ENCODE measurements around the gene LRP6.

DNA sequence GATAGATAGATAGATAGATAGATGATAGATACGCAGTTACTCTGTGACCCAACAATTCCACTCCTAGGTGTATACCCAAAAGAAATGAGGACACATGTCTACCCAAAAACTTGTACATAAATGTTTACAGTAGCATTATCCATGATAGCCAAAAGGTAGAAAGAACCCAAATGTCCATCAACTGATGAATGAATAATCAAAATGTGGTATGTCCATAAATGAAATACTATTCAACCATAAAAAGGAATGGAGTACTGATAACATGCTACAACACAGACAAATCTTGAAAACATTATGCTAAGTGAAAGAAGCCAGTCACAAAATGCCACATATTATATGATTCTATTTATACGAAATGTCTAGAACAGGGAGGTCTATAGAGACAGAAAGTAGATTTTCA is 36.1 kb upstream of the LRP6 start:
- TF ChIP-seq, protein P1, sequence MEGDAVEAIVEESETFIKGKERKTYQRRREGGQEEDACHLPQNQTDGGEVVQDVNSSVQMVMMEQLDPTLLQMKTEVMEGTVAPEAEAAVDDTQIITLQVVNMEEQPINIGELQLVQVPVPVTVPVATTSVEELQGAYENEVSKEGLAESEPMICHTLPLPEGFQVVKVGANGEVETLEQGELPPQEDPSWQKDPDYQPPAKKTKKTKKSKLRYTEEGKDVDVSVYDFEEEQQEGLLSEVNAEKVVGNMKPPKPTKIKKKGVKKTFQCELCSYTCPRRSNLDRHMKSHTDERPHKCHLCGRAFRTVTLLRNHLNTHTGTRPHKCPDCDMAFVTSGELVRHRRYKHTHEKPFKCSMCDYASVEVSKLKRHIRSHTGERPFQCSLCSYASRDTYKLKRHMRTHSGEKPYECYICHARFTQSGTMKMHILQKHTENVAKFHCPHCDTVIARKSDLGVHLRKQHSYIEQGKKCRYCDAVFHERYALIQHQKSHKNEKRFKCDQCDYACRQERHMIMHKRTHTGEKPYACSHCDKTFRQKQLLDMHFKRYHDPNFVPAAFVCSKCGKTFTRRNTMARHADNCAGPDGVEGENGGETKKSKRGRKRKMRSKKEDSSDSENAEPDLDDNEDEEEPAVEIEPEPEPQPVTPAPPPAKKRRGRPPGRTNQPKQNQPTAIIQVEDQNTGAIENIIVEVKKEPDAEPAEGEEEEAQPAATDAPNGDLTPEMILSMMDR (IDR thresholded peaks at IDR 0.05), result no peak
- TF ChIP-seq POLR2AphosphoS5 (IDR thresholded peaks at IDR 0.05), result no peak
- TF ChIP-seq EP300 (IDR thresholded peaks at IDR 0.05; ENCODE audit: low read depth), result no peak
- no peak for TF ChIP-seq POLR2A (IDR thresholded peaks at IDR 0.05)

Measured in transverse colon (tissue), 4 donors.